Testis (tissue), 3 donors: ENCODE data around the gene METTL13. TPM values are rescaled to one million over a fixed set of nuclear protein-coding genes. Genes with fewer than 3 reads are reported as not detected.

Experiments
- DNase-seq: peaks from one replicate; pipeline ENCODE4 v3.0.0-alpha.2; 2019
- H3K27ac ChIP-seq, 2 donors: fragments of 200-600 bp; sonication (generic); one replicate each; pipeline ENCODE4 v1.5.1; 2019
- H3K27me3 ChIP-seq: fragments of 200-600 bp; sonication (generic); one replicate; pipeline ENCODE4 v1.5.1; 2019
- H3K36me3 ChIP-seq: fragments of 200-600 bp; sonication (generic); one replicate; pipeline ENCODE4 v1.5.1; 2017; ENCODE audit warnings: low read depth; ENCODE audit errors: missing control alignments
- H3K4me1 ChIP-seq: fragments of 200-600 bp; sonication (generic); one replicate; pipeline ENCODE4 v1.5.1; 2019
- H3K4me3 ChIP-seq, 2 donors: fragments of 200-600 bp; sonication (generic); one replicate each; pipeline ENCODE4 v1.5.1; 2017 to 2019
- H3K9me3 ChIP-seq: fragments of 200-600 bp; sonication (generic); one replicate; pipeline ENCODE4 v1.5.1; 2017
- POLR2A ChIP-seq: fragments of 450-650 bp; IDR thresholded peaks from one replicate; pipeline ENCODE4 v1.6.1; 2017; ENCODE audit warnings: antibody characterized with exemption, mild to moderate bottlenecking, moderate library complexity
- WGBS, 2 donors: methylation state at CpG; one replicate each; pipeline ENCODE4 v1.1.5; 2018; 5-methylcytosine and 5-hydroxymethylcytosine counted together
- intact Hi-C: fragments of 100-400 bp; cut with DNase I; formaldehyde crosslinking; loops from one replicate; pipeline ENCODE4 v1.15.1; 2023; ENCODE audit warnings: low total_unique reads
- polyA plus RNA-seq: library from polyadenylated mRNA; stranded (reverse); fragments of 350-450 nt; fragmentation: Illumina TruSeq; extraction: RNeasy Lipid Tissue Mini Kit (QIAGEN cat#74804); gene quantifications from one replicate; pipeline ENCODE4 v1.2.3, GENCODE V29; 2014; ENCODE audit warnings: low read depth, low replicate concordance; ENCODE audit not compliant: insufficient read depth
- total RNA-seq, 2 donors: library from RNA; depleted of rRNA; stranded (reverse); fragments of >200 nt; gene quantifications; one replicate each; pipeline ENCODE4 v1.2.3, GENCODE V29; 2016
- TF ChIP-seq, protein P1 (sequence below), 3 experiments: fragments of 450-650 bp in 2 of 3; fragments of 200-600 bp in 1 of 3; sonication (generic) in 1 of 3; IDR thresholded peaks; one replicate each; pipeline ENCODE4 v1.5.1; 2016 to 2019; ENCODE audit warnings: antibody characterized with exemption in 3 of 3, mild to moderate bottlenecking in 2 of 3, moderate library complexity in 1 of 3

The METTL13 gene
- total and polyA plus RNA-seq, 3 donors from 2014 or later: 47.2 to 50.3 (median 47.5) TPM

- no peaks in the 10 kb centered on the region for H3K27me3 ChIP-seq
- no peaks in the 10 kb centered on the region for H3K4me1 ChIP-seq
- no peak overlapping the region for H3K27ac ChIP-seq
- no peaks in the 10 kb centered on the region for H3K9me3 ChIP-seq
- TF ChIP-seq POLR2A: no peak
- TF ChIP-seq, protein P1, sequence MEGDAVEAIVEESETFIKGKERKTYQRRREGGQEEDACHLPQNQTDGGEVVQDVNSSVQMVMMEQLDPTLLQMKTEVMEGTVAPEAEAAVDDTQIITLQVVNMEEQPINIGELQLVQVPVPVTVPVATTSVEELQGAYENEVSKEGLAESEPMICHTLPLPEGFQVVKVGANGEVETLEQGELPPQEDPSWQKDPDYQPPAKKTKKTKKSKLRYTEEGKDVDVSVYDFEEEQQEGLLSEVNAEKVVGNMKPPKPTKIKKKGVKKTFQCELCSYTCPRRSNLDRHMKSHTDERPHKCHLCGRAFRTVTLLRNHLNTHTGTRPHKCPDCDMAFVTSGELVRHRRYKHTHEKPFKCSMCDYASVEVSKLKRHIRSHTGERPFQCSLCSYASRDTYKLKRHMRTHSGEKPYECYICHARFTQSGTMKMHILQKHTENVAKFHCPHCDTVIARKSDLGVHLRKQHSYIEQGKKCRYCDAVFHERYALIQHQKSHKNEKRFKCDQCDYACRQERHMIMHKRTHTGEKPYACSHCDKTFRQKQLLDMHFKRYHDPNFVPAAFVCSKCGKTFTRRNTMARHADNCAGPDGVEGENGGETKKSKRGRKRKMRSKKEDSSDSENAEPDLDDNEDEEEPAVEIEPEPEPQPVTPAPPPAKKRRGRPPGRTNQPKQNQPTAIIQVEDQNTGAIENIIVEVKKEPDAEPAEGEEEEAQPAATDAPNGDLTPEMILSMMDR (IDR thresholded peaks at IDR 0.05): no peak
- intact Hi-C loops: no loop called here
- H3K36me3 ChIP-seq: no peaks in the 10 kb centered on the region
- no peak for DNase-seq
- WGBS, 2 donors: 44 to 57% methylated on average over 4 of the region's 4 CpGs
- no peak overlapping the region for H3K4me3 ChIP-seq
These were observed 27.6 kb upstream of the METTL13 start for GRCh38 chr1:171753685-171754352.

DNA sequence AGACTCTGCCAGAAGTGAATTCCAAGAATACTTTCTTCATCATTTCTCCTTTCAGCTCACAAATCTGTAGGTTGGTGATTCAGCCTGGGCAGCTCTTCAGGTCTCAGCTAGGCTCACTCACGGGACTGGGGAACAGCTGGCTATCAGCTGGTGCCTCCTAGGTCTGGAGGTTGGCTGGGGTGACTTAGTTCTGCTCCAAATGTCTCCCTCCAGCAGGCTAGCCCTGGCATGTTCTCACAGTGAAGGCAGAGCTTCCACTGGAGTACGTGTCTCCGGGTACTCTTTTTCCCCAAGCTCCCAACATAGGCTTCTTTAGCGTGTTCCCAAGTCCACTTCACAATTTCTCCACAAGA is 27.1 kb upstream of the METTL13 start:
- no peaks in the 10 kb centered on the region for H3K36me3 ChIP-seq
- intact Hi-C loops: no loop called here
- H3K27ac ChIP-seq: no peak overlapping the region
- 67 to 78% methylated on average over 4 of the region's 4 CpGs for WGBS, 2 donors
- no peaks in the 10 kb centered on the region for H3K4me1 ChIP-seq
- DNase-seq: no peak
- no peaks in the 10 kb centered on the region for H3K27me3 ChIP-seq
- no peak overlapping the region for H3K4me3 ChIP-seq
- no peaks in the 10 kb centered on the region for H3K9me3 ChIP-seq
- TF ChIP-seq, protein P1 (IDR thresholded peaks at IDR 0.05): no peak
- TF ChIP-seq POLR2A: no peak

GRCh38 chr1:171754971-171755370 is 26.5 kb upstream of the METTL13 start:
- Histone ChIP-seq H3K4me3 (no peak overlapping the region), H3K9me3 (no peaks in the 10 kb centered on the region), H3K4me1 (no peaks in the 10 kb centered on the region), H3K36me3 (no peaks in the 10 kb centered on the region), H3K27ac (no peak overlapping the region), H3K27me3 (no peaks in the 10 kb centered on the region)
- DNase-seq: no peak
- intact Hi-C loops: no loop called here
- TF ChIP-seq POLR2A: no peak
- TF ChIP-seq, protein P1 (IDR thresholded peaks at IDR 0.05): no peak
- WGBS, 2 donors: 94 to 100% methylated on average over 1 of the region's 1 CpG

DNA sequence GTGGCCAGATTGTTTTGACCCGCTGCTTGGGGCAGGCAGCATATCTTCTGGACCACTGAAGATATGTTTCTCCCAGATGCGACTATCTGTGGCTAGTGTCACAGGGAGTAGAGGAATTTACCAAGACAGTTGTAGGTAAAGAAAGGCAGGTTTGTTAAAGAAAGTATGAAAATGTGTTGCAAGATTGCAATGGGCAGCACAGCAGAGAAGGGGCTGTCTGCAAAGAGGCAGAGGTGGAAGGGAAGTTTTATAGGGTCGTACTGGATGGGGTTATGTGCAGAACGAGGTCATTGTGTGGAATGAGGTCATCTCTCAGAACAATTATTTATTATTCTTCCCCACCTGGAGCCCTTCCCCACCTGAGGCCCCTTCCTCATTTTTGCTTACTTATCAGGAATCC is 24.6 kb upstream of the METTL13 start:
- H3K27ac ChIP-seq: no peak overlapping the region
- no peaks in the 10 kb centered on the region for H3K9me3 ChIP-seq
- no peak for TF ChIP-seq POLR2A
- TF ChIP-seq, protein P1 (IDR thresholded peaks at IDR 0.05): no peak
- DNase-seq: no peak
- no peaks in the 10 kb centered on the region for H3K36me3 ChIP-seq
- WGBS, 2 donors: 80 to 91% methylated on average over 4 of the region's 4 CpGs
- no peaks in the 10 kb centered on the region for H3K27me3 ChIP-seq
- H3K4me1 ChIP-seq: no peaks in the 10 kb centered on the region
- intact Hi-C loops: no loop called here
- no peak overlapping the region for H3K4me3 ChIP-seq

GRCh38 chr1:171758011-171758410 is 23.4 kb upstream of the METTL13 start:
- intact Hi-C loops: no loop called here
- no peaks in the 10 kb centered on the region for H3K36me3 ChIP-seq
- H3K4me1 ChIP-seq: no peaks in the 10 kb centered on the region
- no peak overlapping the region for H3K27ac ChIP-seq
- no peak for DNase-seq
- no peaks in the 10 kb centered on the region for H3K27me3 ChIP-seq
- no peak overlapping the region for H3K4me3 ChIP-seq
- TF ChIP-seq, protein P1 (IDR thresholded peaks at IDR 0.05): no peak
- TF ChIP-seq POLR2A: no peak
- H3K9me3 ChIP-seq: no peaks in the 10 kb centered on the region
